ENCODE data around the gene SCAMP5.

Gene SCAMP5

DNA sequence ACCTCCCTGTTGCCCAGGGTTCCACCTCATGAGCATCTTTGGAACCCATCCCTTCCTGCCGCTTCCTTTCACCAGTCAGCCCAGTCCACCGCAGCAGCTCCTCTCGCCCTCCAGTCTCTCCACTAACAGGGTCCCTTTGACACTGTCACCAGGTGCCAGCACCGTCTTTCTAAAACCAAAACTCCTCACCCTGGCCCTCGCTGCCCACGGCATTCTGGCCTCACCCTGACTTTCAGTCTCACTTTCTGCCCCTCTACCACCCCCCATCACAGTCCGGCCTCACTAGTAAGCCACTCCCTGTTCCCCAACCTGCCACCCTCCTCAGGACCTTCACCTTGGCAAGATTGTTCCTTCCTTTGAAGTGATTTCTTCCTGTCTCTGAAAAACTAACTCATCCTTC lies 32.2 kb downstream of the SCAMP5 start:
- DNase-seq (ENCODE audit: extremely low read depth, low read depth) = no peak
- TF ChIP-seq, protein P1, sequence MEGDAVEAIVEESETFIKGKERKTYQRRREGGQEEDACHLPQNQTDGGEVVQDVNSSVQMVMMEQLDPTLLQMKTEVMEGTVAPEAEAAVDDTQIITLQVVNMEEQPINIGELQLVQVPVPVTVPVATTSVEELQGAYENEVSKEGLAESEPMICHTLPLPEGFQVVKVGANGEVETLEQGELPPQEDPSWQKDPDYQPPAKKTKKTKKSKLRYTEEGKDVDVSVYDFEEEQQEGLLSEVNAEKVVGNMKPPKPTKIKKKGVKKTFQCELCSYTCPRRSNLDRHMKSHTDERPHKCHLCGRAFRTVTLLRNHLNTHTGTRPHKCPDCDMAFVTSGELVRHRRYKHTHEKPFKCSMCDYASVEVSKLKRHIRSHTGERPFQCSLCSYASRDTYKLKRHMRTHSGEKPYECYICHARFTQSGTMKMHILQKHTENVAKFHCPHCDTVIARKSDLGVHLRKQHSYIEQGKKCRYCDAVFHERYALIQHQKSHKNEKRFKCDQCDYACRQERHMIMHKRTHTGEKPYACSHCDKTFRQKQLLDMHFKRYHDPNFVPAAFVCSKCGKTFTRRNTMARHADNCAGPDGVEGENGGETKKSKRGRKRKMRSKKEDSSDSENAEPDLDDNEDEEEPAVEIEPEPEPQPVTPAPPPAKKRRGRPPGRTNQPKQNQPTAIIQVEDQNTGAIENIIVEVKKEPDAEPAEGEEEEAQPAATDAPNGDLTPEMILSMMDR (IDR thresholded peaks at IDR 0.05; ENCODE audit: low read depth, low read length) = no peak

DNA sequence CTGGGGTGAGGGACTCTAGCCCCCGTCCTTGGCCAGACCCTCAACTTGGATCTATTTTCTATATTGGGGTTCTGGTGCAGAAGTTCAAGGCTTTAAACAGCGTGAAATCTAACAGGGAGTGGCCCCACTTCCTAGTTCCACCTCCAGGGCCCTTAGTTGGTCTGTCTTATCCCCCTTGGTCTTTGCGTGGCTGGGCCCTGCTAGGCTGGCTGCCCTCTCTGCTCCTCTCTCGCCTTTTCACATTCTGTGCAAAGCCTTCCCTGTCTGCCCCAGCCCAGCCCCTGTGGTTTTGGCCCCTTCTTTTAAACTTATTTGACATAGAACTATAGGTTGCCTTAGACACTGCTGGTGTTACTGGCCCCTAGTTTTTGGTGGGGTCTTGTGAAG lies 33.6 kb downstream of the SCAMP5 start:
- no peak for DNase-seq (ENCODE audit: extremely low read depth, low read depth)
- TF ChIP-seq, protein P1 (IDR thresholded peaks at IDR 0.05; ENCODE audit: low read depth, low read length) = no peak

DNA sequence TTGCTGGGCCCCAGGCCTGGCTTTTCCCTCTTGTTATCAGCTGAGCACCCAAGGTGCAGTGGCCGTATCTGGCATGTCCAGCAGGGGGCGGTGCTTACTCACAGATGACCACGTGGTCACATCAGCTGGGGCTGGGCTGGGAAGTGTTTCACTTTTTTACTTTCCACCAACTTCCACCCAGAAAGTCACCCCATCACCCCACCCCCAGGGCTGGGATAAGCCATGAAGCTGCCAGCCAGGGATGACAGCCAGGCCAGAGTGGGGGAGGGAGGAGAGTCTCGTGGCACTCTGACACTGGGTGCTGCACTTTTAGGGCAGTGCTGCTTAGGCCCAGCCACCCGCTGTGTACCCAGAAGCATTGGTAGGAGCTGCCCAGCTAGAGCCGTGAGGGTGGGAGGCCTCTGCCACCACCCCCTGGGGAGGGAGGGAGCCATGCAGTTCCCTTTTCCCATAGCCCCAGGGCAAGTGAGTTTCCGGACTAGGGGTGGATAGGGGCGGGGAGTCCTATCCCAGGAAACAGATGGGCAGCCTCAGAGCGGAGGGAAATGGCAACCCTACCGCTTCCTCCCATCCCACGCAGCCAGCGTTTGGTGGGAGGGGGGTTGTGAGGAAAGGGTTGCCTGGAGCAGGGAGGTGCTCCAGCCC lies 34.1 kb downstream of the SCAMP5 start:
- peak; percentile 86 for DNase-seq (ENCODE audit: extremely low read depth, low read depth)

DNA sequence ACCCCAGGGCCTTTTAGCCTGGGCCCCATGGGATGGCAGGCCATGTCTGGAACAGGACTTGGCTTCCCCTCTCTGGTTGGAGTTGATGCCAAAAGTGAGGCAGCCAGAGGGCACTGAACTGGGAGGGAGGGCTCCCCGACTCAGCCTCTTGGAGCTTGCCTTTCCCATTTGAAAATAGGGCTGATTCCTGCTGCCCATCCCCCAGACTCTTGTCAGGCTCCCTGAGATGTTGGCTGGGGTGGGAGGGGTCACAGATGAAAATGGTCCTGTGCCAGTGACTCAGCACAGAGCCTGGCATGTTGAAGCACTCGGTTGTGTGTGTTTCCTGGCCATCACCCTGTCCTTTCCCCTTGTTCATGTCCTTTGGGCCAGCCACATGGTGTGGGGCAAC lies 34.7 kb downstream of the SCAMP5 start:
- DNase-seq (ENCODE audit: extremely low read depth, low read depth) = peak; percentile 18
- TF ChIP-seq, protein P1 (IDR thresholded peaks at IDR 0.05; ENCODE audit: low read depth, low read length) = no peak

More for the DNA sequence above, 34.1 kb downstream of the SCAMP5 start:
- TF ChIP-seq, protein P1 (IDR thresholded peaks at IDR 0.05; ENCODE audit: low read depth, low read length) = peak; percentile 92

DNA sequence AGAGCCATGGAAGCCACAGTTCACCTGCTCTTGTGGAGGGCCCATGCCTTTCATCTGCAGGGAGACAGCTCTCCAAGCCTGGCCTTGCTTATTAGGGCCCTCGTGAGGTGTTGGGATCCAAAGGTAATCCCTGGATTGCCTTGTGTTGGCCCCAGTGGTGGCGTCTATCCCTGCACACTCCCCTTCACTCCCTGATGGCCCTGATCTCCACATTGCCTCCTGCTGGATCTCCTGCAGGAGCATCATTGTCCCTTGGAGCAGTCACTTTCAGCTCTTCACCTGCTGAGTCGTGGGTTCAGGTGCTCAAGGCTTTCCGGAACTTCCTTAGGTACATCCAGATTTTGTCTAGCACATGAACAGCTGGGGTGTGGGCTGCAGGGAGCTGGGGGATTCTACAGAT lies 35.1 kb downstream of the SCAMP5 start:
- TF ChIP-seq, protein P1 (IDR thresholded peaks at IDR 0.05; ENCODE audit: low read depth, low read length) = no peak
- no peak for DNase-seq (ENCODE audit: extremely low read depth, low read depth)

DNA sequence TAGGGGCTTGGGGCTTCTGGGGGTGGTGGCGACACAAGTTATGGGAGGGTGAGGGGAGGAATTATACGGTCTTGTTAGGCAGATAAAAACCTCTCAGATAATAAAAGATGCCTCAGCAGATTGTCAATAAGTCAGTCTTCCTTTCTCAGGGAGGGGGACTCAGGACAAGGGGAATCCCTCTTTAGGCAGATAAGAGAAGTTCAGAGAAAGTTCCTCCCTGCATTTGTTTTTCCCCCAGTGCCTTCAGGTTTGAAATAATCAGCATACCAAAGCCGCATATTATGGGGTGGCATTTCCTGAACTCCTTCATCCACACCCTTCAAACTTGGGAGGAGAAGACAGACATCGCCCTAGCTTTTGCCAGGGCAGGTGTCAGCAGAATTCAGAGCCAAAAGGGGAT lies 36.5 kb downstream of the SCAMP5 start:
- DNase-seq (ENCODE audit: extremely low read depth, low read depth) = no peak
- TF ChIP-seq, protein P1 (IDR thresholded peaks at IDR 0.05; ENCODE audit: low read depth, low read length) = no peak

DNA sequence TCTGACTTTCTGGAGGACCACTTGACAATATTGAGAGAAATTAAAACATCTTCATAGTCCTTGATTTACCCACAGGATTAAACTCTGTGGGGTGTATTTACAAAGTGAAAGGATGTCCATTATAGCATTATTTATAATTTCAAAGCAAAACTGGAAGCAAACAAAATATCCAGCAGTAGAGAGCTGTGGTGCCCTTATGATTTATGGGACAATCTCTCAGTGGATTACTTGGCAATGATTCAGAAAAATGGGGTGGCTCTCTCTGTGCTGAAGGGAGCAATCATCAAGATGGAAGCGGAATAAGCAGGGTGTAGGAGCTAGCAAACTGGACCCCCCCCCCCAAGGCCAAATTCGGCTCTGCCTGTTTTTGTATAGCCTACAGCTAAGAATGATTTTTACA lies 37.0 kb downstream of the SCAMP5 start:
- DNase-seq (ENCODE audit: extremely low read depth, low read depth) = no peak
- TF ChIP-seq, protein P1 (IDR thresholded peaks at IDR 0.05; ENCODE audit: low read depth, low read length) = no peak
